Measurements from ENCODE around the gene RAB5A. TPM values are rescaled to one million over a fixed set of nuclear protein-coding genes. Genes with fewer than 3 reads are reported as not detected.

Gene RAB5A
- total and polyA plus RNA-seq, 2 experiments from 2014 or later = 110 to 128 TPM

DNA sequence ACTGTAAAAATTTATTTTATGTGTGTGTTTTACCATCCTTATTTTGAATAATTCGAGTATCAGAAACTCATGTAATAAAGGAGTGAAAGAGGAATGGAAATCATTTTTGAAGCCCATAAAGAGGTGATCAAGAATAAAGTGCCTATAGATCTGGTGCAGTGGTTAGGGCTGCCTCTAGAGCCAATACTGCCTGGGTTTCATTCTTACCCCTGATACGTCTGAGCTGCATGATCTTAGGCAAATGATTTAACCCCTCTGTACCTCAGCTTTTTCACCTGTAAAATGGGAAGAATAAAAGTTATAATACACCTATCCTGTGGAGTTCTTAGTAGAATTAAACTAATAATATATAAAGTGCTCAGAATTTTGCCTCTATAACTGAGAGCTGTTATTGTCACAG is 43.2 kb upstream of the RAB5A start:
- Histone ChIP-seq H3K79me2 (replicated peaks; ENCODE audit: insufficient read depth) (no peaks in the 10 kb centered on the region), H3K27ac (ENCODE audit: low read depth) (no peak overlapping the region), H2AFZ (no peak overlapping the region), H3K27me3 (ENCODE audit: insufficient read depth) (no peaks in the 10 kb centered on the region), H3K36me3 (ENCODE audit: insufficient read depth) (no peaks in the 10 kb centered on the region), H3K4me1 (ENCODE audit: insufficient read depth) (0 out of 2 replicates have a peak, but pooled peaks cover 3% of the 10 kb centered on the region), H3F3A (replicated peaks; ENCODE audit: low read depth) (no peaks in the 10 kb centered on the region), H3K9me2 (ENCODE audit: insufficient read depth) (no peaks in the 10 kb centered on the region), H3K4me3 (no peak overlapping the region), H4K20me1 (replicated peaks; ENCODE audit: insufficient read depth) (no peaks in the 10 kb centered on the region), H3K4me2 (no peak overlapping the region)
- Mint-ChIP-seq H3K27ac (no peak overlapping the region), H3K4me3 (no peak overlapping the region), H3K27me3 (ENCODE audit: insufficient read depth, low read depth, poor library complexity) (peaks cover 1% of the 10 kb centered on the region), H3K9me3 (0 out of 3 replicates have a peak, but pooled peaks cover 3% of the 10 kb centered on the region), H3K4me1 (peaks cover 10% of the 10 kb centered on the region; the same call in 2 of the 3 replicates), H3K36me3 (ENCODE audit: low read depth) (no peaks in the 10 kb centered on the region)
- TF ChIP-seq STAT1 (IDR thresholded peaks at IDR 0.05; ENCODE audit: unreplicated experiment) = no peak
- no peak for TF ChIP-seq EZH2phosphoT487 (IDR thresholded peaks at IDR 0.05; ENCODE audit: unreplicated experiment)
- TF ChIP-seq ZNF114 (CRISPR knock-in tag; IDR thresholded peaks at IDR 0.05) = no peak
- TF ChIP-seq ZNF331 (CRISPR knock-in tag; IDR thresholded peaks at IDR 0.05; ENCODE audit: low read depth) = no peak
- TF ChIP-seq, protein P1, sequence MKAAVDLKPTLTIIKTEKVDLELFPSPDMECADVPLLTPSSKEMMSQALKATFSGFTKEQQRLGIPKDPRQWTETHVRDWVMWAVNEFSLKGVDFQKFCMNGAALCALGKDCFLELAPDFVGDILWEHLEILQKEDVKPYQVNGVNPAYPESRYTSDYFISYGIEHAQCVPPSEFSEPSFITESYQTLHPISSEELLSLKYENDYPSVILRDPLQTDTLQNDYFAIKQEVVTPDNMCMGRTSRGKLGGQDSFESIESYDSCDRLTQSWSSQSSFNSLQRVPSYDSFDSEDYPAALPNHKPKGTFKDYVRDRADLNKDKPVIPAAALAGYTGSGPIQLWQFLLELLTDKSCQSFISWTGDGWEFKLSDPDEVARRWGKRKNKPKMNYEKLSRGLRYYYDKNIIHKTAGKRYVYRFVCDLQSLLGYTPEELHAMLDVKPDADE (IDR thresholded peaks at IDR 0.05) = no peak
- no peak for TF ChIP-seq JUNB (IDR thresholded peaks at IDR 0.05; ENCODE audit: unreplicated experiment)
- TF ChIP-seq POLR2AphosphoS5 (IDR thresholded peaks at IDR 0.05; ENCODE audit: low read depth) = no peak
- TF ChIP-seq, protein P2, sequence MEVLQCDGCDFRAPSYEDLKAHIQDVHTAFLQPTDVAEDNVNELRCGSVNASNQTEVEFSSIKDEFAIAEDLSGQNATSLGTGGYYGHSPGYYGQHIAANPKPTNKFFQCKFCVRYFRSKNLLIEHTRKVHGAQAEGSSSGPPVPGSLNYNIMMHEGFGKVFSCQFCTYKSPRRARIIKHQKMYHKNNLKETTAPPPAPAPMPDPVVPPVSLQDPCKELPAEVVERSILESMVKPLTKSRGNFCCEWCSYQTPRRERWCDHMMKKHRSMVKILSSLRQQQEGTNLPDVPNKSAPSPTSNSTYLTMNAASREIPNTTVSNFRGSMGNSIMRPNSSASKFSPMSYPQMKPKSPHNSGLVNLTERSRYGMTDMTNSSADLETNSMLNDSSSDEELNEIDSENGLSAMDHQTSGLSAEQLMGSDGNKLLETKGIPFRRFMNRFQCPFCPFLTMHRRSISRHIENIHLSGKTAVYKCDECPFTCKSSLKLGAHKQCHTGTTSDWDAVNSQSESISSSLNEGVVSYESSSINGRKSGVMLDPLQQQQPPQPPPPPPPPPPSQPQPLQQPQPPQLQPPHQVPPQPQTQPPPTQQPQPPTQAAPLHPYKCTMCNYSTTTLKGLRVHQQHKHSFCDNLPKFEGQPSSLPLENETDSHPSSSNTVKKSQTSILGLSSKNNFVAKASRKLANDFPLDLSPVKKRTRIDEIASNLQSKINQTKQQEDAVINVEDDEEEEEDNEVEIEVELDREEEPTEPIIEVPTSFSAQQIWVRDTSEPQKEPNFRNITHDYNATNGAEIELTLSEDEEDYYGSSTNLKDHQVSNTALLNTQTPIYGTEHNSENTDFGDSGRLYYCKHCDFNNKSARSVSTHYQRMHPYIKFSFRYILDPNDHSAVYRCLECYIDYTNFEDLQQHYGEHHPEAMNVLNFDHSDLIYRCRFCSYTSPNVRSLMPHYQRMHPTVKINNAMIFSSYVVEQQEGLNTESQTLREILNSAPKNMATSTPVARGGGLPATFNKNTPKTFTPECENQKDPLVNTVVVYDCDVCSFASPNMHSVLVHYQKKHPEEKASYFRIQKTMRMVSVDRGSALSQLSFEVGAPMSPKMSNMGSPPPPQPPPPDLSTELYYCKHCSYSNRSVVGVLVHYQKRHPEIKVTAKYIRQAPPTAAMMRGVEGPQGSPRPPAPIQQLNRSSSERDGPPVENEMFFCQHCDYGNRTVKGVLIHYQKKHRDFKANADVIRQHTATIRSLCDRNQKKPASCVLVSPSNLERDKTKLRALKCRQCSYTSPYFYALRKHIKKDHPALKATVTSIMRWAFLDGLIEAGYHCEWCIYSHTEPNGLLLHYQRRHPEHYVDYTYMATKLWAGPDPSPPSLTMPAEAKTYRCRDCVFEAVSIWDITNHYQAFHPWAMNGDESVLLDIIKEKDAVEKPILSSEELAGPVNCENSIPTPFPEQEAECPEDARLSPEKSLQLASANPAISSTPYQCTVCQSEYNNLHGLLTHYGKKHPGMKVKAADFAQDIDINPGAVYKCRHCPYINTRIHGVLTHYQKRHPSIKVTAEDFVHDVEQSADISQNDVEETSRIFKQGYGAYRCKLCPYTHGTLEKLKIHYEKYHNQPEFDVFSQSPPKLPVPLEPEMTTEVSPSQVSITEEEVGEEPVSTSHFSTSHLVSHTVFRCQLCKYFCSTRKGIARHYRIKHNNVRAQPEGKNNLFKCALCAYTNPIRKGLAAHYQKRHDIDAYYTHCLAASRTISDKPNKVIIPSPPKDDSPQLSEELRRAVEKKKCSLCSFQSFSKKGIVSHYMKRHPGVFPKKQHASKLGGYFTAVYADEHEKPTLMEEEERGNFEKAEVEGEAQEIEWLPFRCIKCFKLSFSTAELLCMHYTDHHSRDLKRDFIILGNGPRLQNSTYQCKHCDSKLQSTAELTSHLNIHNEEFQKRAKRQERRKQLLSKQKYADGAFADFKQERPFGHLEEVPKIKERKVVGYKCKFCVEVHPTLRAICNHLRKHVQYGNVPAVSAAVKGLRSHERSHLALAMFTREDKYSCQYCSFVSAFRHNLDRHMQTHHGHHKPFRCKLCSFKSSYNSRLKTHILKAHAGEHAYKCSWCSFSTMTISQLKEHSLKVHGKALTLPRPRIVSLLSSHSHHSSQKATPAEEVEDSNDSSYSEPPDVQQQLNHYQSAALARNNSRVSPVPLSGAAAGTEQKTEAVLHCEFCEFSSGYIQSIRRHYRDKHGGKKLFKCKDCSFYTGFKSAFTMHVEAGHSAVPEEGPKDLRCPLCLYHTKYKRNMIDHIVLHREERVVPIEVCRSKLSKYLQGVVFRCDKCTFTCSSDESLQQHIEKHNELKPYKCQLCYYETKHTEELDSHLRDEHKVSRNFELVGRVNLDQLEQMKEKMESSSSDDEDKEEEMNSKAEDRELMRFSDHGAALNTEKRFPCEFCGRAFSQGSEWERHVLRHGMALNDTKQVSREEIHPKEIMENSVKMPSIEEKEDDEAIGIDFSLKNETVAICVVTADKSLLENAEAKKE (CRISPR knock-in tag; IDR thresholded peaks at IDR 0.05) = no peak
- DNase-seq (ENCODE audit: low spot score) (no peak), ATAC-seq (no peak)

Measured in GM23338 (cell line).